ENCODE results near the gene TDO2.
"Not testable (repeated sequence)": the region's sequence is repeated elsewhere in the genome, so short reads cannot be mapped to it uniquely, and the experiment has no call there.

Gene TDO2

DNA sequence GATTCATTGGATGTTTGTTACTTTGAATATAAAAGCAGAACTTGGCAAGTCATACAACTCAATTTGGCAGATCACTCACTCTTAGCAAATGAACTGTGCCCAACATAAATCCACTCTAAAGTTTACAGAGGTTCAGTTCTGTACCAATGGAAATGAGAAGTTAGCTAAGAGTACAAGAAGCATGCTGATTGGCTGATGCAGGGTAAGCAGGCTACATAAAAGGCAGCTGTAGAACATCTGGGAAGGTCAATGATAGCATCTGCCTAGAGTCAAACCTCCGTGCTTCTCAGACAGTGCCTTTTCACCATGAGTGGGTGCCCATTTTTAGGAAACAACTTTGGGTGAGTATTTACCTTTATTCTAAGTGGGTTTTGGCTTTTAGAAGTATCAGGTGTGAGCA lies at the start of gene TDO2:
Gene TDO2, plus strand, starts transcription at position 244 of the 400 bp plus-strand sequence. Its CDS starts 63 bp downstream, at position 307.
- DNase-seq (ENCODE audit: low spot score): no peak

DNA sequence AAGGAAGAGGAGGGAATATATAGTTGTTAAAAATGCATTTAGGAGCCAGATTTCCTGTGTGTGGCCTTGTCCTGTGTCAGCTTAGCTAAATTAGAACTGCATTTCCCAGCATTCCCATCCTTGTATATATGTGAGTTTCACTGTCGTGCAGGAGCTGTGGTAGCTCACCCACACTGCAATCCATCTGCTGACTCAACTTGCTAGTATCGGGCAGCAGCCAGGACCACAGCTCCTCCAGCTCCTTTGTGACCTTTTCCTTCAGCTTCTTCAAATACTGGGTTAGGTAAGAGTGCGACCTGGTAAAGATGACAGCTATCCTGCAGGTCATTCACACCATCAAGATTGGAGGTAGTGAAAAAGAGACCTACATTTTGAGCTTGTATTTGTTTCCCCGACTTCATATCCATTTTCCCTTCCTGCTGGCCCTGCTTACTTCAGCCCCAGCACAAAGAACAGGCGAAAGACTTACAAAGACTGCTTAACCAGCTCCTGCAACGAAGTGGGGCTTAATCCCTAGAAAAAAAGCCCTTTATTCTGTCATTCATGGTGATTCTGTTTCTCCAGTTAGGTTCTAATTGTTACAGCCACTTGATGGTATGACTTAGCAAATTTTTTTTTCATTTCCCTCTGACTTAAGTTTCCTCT lies 48.8 kb upstream of the TDO2 start:
- DNase-seq (ENCODE audit: low spot score): no peak

DNA sequence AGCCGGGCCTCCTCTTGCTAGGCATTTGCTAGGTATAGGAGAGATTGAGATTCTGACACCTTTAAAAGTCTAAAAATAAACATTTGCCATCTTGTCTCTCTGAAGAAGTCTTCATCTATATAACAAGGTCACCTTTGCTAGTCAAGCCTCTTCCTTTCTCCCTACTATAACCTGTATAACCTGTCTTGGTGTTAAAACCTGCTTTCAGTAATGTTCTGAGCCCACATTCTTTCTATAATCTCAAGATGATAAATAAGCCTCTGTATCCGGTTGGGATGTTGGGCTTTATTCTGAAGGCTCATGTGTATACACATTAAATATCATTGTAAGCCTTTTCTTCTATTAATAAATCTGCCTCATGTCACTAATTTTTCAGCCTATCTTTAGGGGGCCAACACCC lies 47.6 kb upstream of the TDO2 start:
- no peak for DNase-seq (ENCODE audit: low spot score)

DNA sequence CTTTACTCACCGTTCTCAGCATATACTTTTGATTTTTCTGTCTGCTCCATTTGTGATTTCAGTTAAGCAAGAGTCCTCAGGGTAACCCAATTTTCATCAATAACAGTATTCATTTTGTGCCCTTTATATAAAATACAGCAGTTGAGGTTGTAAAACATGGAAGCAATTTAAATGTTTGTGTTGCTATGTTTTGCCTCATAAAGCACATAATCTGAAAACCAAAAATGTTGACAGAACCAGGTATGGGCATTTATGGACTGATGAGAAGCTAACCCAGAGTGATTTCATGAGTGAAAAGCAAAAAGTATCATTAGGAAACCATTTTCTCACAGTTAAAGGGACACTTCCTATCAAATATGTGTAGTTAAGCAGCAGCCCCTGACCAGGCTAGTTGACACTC lies 37.3 kb upstream of the TDO2 start, which contains the start of gene ASIC5:
Gene ASIC5, minus strand, starts transcription at position 101 of the 400 bp plus-strand sequence. Its CDS starts 51 bp downstream, at position 50.
- no peak for DNase-seq (ENCODE audit: low spot score)

DNA sequence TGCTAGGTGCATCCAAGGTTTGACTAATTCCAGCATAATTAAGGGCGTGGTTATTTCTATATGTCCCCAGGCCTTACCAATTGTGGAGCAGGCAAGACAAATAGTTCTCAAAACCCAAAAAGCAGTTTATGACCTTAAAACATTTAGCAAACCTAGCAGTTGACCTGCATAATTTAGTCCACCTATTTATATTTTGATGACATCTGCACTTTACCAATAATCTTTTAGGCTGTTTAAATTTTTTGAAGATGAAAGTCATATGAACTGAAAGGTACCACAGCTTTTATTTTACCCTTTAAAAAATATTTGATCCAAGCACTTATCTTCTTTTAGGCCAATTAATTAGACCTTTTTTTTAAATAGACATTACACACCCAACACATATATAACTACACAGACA lies 27.6 kb upstream of the TDO2 start:
- DNase-seq (ENCODE audit: low spot score): no peak

DNA sequence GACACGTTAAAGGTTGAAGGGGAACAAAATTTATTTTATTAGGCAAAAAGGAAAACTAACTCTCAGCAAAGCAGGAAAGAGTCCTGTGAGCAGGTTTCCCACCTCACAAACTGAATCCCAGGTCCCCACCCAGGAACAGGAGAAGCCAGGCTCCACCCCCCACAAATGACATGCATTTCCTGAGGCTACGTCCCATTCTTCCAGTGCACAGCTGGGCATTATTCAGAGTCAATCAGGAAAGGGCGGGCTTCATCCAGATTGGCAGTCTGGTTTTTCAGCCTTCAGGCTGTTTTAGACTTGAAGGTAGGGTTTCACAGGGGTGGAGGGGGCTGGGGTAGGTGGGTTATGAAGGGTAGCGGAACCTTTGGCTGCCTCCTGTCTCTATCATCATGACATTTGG lies 25.5 kb upstream of the TDO2 start:
- DNase-seq (ENCODE audit: low spot score): no peak

DNA sequence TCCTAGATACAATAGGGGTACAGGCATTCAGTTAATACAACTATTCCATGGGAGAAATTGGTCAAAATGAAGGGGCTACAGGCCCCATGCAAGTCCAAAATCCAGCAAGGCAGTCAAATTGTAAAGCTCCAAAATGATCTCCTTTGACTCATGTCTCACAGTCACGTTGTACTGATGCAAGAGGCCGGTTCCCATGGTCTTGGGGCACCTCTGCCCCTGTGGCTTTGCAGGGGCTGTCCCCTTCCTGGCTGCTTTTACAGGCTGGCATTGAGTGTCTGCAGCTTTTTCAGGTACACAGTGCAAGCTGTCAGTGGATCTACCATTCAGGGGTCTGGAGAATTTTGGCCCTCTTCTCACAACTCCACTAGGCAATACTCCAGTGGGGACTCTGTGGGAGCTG lies 24.9 kb upstream of the TDO2 start:
- no peak for DNase-seq (ENCODE audit: low spot score)

DNA sequence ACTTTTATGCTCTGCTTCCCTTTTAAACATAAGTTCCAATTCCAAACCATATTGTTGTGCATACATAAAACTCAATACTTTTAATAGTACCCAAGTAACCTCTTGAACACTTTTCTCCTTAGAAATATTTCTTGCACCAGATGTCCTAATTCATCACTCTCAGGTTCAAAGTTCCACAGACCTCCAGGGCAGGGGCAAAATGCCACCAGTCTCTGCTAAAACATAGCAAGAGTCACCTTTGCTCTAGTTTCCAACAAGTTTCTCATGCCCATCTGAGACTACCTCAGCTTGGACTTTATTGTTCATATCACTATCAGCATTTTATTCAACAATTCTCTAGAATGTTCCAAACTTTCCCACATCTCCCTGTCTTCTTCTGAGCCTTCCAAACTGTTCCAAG lies 23.7 kb upstream of the TDO2 start:
- DNase-seq (ENCODE audit: low spot score): no peak

DNA sequence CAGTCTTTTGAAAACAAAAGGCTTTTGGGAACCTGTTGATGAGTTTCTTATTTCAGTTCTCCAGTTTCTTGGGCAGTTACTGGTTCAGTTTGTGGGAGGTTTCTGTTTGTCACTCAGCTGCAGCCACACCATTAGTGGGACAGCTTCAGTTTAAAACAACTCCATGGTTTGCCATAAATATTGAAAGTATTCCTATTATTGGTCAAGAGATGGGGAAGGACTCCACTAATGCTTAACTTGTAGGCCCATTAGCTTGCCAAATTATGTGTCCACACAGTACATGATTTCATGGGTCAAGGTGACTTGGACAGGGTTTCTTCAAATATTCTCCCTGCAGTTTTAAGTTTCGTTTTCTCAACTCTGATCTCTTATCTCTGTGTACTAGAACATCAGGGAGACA lies 21.9 kb upstream of the TDO2 start:
- DNase-seq (ENCODE audit: low spot score): no peak

DNA sequence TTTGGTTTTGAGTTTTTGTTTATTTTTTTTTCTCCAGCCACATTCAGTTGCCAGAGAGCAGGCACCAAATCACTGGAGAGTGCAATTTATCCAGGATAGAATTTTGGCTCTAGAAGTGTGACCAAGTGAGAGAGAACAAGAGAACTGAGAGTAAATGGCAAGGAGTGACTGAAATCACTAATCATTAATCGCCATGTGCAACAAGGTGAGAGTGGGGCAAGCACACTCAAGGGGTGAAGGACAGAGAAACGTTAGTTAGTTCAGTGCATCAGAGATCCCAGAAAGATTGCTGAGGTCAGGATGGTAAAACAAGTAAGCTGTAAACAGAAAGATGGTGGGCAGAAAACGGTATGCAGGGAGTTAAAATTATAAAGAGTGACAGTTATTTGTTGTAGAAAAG lies 19.6 kb upstream of the TDO2 start:
- DNase-seq (ENCODE audit: low spot score): no peak

DNA sequence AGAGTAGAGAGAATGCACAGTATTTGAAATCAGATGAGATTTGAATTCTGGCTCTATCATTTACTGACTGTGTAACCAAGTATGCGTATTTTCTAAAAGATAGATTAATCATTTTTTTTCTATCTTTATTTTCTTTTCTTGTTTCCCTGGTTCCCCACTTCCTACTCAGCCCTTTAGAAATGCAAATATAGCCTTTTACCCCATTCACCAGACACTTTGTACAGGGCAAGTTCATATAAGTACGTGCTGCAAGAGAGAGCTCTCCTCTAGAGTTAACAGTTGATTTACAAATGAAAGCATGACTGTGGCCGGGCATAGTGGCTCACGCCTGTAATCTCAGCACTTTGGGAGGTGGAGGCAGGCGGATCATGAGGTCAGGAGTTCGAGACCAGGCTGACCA lies 17.8 kb upstream of the TDO2 start:
- DNase-seq (ENCODE audit: low spot score): no peak

DNA sequence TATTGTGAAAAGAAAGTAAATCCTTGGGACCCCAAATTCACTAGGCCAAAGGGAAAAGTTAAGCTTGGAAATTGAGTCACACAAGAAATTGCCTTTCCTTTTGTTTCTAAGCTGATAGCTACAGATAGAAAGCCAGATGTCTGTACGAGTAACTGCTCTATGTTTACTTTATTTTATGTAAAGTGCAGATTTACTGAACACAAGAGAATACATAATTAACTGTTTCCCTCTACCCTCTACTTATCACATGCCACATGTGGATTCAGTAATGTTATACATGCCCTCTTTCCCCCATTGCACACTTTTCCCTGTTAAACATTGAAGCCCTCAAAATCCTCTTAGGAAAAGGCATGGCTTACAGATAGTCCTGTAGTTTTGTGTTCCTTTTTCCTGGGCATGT lies 16.5 kb upstream of the TDO2 start:
- no peak for DNase-seq (ENCODE audit: low spot score)

DNA sequence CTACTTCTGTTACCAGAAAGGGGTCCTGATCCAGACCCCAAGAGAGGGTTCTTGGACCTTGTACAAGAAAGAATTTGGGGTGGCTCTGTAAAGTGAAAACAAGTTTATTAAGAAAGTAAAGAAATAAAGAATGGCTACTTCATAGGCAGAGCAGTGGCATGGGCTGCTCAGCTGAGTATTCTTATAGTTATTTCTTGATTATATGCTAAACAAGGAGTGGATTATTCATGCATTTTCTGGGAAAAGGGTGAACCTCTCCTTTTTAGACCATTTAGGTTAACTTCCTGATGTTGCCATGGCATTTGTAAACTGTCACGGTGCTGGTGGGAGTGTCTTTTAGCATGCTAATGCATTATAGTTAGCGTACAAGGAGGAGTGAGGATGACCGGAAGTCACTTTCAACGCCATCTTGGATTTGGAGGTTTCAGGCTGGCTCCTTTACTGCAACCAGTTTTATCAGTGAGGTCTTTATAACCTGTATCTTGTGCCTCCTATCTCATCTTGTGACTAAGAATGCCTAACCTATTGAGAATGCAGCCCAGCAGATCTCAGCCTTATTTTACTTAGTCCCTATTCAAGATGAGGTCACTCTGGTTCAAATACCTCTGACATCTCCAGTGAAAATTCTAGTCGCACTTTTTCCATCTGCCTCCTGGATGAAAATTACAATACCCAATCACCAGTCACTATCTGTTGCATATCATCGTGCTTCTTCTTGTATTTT lies 15.5 kb upstream of the TDO2 start:
- no peak for DNase-seq (ENCODE audit: low spot score)

DNA sequence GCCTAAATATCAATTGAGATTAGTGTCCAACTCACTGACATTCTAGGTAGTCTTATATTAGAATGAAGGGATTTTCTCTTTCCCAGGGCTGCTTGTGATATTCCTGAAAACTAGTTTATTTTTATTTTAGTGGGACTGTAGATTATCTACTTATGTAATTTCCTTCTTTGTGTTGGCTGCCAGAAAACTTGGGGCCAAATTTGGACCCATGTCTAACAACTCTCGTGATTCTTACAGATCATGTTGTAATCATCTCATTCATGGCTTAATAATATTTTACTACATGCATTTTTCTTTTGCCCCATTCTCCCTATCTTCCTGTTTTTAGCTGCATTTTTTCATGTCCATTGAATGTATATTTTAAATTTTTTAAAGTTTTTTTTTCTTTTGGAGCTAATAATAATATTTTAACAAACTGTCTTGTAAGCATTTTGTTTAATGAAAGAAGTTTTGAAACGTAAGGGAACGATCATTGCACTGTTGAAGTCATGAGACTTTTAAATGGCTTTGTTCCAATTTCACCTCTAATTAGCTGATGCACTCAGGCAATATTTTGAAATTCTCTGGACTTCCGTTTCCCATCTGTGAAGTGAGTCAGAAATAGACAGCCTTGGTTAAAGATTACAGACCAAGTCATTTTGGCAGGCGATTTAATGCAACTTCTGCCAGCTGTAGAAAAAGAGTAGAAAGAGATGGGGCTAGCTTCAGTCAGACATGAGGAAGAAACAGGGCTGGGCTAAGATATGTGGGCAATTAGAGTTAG lies 14.3 kb upstream of the TDO2 start:
- no peak for DNase-seq (ENCODE audit: low spot score)

DNA sequence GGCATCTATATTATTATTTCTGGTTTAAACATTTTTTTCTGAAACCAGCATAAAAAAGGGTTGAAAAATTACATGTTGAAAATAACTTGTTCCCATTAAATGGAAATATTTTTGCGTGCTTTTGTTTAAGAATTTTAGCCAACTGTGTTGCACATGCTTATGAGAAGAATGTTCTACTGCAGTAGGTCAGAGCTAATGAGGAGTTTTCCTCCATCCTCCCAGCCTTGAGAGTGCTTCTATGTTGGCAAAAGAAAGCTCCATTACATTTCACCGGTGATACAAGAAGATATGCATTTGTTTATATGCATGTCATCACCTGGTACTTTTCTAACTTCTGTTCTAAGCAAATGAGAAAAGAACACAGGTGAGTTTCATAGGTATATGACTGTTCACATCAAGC lies 13.6 kb upstream of the TDO2 start:
- DNase-seq (ENCODE audit: low spot score): no peak

DNA sequence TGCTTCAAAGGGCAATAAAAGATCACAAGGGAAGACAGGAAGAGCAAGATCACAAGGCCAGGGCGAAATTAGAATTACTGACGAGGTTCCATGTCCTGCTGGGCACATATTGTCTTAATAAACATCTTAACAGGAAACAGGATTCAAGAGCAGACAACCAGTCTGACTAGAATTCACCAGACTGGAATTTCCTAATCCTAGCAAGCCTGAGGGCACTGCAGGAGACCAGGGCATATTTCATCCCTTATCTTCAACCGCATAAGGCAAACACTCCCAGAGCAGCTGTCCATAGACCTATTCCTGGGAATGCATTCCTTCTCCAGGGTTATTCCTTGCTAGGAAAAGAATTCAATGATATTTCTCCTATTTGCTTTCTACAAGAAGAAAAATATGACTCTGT lies 12.4 kb upstream of the TDO2 start:
- DNase-seq (ENCODE audit: low spot score): no peak

DNA sequence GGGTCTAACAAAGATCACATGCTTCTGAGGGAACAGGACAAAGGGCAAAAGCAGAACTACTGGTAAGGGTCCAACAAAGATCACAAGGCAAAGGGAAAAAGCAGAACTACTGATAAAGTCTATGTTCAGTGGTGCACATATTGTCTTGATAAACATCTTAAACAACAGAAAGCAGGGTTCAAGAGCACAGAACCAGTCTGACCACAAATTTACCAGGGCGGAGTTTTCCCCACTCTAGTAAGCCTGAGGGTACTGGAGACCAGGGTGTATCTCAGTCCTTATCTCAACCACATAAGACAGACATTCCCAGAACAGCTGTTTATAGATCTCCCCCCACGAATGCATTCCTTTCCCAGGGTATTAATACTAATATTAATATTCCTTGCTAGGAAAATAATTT lies 5.1 kb upstream of the TDO2 start:
- DNase-seq (ENCODE audit: low spot score): not testable (repeated sequence)

DNA sequence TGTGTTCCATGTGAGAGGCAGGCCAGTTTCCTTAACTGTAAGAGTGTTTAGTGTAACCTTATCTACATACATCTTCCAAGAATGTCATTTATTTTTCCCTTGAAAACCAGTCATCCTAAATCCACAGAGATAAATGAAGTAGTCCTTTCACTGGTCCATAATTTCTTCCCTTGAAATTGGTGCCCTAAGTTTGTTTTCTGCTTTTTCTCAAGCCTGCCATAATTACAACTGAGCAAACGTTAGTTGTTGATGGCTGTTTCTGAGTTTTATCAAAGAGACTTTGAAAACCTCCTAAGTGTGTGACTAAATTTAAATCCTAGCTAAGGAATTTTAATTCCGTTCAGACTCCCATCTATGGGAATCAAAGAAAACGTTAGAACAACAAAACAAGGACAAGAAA lies 3.6 kb upstream of the TDO2 start:
- no peak for DNase-seq (ENCODE audit: low spot score)

DNA sequence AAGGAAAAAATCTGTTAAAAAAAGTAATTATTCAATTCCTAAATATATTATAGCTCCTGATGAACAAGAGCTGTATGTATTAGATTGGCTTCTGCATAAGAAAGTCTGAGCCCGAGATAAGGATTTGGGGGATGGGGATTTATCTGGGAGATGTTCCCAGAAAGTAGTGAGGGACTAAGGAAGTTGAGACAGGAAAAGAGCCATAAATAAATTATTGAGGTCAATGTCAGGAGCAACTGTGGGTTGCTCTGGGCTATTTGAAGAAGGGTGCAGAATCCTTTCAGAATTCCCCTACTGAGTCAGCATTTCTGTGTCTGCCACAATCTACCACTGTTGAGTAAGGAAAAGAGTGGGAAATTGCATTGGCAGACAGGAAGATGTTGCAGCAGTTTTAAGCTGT lies 3.1 kb upstream of the TDO2 start:
- DNase-seq (ENCODE audit: low spot score): no peak

DNA sequence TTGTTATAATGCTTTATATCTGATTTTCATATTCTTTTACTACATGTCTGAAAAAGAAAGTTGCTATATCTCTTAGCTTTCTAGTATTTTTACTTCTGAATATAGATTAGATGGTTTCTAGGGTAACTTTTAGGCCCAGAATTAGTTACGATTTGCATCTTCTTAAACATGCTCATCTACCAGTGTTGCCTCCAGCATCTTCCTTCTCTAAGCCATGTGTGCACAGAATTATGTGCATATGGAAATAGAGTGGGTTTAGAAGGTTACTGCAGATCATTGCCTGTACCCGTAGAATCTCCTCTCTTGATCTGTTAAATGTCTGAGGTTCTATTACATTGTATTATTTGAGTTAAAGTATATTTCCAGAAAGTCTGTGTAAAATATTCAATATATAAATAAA lies 2.5 kb upstream of the TDO2 start:
- no peak for DNase-seq (ENCODE audit: low spot score)

DNA sequence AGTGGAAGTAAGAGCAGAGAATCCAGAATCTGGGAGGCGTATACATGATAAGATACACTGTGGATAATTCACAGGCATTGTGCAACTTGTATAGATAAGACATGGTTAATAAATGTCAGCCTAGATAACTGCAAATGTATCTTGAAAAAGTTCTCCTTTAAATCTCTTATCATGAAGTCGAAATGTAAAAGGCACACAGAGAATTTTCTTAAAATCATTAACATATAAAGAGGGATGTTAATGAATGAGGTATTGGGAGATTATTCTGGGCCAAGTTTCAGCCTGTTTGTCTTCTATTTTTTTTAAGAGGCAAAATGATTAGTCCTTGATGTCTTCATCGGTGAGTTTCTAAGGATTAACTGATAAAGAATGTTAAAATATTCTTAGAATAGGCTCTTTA lies 835 bp downstream of the TDO2 start:
- DNase-seq (ENCODE audit: low spot score): no peak

DNA sequence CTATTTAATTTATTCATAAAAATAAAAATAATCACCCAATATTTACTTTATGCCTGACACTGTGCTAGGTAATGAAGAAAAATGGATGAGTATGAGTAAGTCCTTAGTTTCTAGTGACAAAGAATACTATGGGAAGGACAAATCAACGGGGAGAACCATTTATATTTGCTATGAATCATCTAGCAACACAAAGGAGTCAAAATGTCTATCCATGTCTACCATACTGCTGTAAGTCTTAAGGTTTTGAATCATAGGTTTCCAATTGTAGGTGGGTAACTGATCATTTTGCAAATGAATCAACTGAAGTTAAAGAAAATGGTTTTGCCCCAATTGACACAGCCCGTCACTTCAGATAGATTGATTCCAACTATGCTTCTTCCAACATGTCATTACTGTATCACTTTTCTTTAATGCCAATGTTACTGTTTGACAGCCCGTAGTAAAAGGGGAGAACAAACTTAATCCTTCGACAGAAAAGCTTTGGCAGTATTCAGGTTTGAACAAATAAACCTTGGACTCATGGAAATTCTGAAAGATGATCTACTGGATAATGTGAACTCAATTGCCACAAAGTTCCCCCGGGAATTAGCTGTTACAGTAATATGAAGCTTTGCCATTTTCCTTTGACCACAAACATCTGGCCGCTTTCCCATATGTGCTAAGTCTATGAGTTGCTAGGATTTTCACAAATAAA lies 3.2 kb downstream of the TDO2 start:
- DNase-seq (ENCODE audit: low spot score): peak; percentile 22

DNA sequence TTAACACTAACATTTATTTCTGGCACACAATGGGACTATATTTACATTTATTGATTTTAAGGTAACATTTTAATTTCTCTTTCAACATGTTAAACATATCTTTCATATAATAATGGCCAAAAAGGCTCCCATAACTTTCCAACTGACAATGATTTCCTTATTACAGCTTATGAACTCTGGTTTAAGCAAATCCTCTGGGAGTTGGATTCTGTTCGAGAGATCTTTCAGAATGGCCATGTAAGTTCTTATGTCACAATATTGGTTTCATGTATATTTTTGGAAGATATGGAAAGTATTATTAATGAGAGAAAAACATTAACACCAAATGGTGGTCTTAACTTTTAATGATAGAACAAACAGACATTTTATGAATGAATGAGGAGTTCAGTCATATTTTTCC lies 4.1 kb downstream of the TDO2 start:
- no peak for DNase-seq (ENCODE audit: low spot score)

All from putamen (tissue), 1 donor.